ENCODE results near the gene SLC6A3. TPM values are rescaled to one million over a fixed set of nuclear protein-coding genes. Genes with fewer than 3 reads are reported as not detected.

Gene SLC6A3
- total RNA-seq, 2 donors from 2014 or later: not detected

GRCh38 chr5:1470762-1471211 lies 25.5 kb upstream of the SLC6A3 start:
- Histone ChIP-seq H3K9me3 (no peaks in the 10 kb centered on the region), H3K9ac (ENCODE audit: low read depth in 2 of 2, low read length in 2 of 2) (no peak overlapping the region), H3K4me1 (no peaks in the 10 kb centered on the region), H3K27ac (no peak overlapping the region), H3K36me3 (no peaks in the 10 kb centered on the region), H3K4me3 (no peak overlapping the region), H3K27me3 (no peaks in the 10 kb centered on the region)
- TF ChIP-seq, protein P1, sequence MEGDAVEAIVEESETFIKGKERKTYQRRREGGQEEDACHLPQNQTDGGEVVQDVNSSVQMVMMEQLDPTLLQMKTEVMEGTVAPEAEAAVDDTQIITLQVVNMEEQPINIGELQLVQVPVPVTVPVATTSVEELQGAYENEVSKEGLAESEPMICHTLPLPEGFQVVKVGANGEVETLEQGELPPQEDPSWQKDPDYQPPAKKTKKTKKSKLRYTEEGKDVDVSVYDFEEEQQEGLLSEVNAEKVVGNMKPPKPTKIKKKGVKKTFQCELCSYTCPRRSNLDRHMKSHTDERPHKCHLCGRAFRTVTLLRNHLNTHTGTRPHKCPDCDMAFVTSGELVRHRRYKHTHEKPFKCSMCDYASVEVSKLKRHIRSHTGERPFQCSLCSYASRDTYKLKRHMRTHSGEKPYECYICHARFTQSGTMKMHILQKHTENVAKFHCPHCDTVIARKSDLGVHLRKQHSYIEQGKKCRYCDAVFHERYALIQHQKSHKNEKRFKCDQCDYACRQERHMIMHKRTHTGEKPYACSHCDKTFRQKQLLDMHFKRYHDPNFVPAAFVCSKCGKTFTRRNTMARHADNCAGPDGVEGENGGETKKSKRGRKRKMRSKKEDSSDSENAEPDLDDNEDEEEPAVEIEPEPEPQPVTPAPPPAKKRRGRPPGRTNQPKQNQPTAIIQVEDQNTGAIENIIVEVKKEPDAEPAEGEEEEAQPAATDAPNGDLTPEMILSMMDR (IDR thresholded peaks at IDR 0.05): no peak
- intact Hi-C loops (cut with DNase I): no loop called here
- no peak for DNase-seq

DNA sequence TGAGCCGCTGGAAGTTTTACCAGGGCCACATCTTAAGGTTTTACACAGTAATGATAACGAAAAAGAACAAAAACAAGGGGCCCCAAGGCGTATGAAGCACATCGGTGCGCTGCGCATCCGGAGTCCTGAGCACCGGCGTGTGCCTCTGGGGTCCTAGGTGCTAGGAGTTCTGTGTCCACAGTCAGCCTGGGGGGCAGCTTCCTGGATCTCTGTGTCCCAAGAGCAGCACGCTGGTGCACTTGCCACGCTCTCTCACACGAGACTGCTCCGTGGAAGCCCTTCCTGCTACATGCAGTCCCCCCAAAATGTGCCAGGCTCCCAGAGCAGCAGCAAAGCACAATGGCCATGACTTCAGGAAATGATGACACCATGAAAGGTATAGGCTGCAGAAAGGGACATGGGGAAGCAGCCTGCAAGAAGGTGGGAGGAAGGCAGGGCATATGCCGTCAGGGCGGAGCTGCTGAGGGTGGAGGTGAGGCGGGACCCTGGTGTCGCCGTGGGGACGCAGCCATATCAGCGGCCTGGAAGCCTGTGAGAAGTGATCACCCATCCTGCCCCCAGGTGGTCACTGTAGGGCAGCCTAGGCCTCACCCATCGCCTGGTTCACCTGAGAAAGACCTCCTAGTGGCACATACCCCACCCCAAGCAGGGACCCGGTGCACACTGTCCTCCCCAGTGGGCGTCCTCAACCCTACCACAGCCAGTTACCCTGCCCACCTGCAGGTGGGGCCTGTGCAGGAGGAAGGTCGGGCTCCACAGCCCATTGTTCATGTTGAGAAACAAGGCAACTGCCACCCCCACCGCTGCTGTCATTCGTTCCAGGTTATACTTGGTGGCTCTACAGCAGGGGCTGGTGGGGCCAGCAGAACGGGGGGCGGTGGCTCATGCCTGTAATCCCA lies 23.6 kb upstream of the SLC6A3 start:
- DNase-seq: no peak
- no peaks in the 10 kb centered on the region for H3K4me1 ChIP-seq

DNA sequence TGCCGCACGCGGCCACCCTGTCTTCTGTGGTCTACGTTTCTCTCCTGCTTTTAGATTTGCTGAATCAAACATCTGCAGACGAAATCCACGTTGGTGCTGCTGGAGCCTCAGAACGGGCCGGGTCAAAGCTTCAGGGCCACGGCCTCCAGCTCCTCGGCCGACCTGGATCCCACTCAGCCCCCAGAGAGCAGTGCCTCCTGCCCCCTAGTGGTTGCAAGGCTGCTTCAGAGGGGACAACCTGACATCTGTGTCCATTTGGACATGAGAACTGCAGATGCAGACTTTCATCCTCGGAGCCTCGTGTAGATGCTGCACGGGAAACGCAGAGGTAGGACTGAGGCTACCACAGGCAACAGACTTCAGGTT lies 23.0 kb upstream of the SLC6A3 start:
- Histone ChIP-seq H3K27ac (no peak overlapping the region), H3K36me3 (no peaks in the 10 kb centered on the region), H3K9ac (ENCODE audit: low read depth in 2 of 2, low read length in 2 of 2) (no peak overlapping the region), H3K4me3 (no peak overlapping the region), H3K9me3 (no peaks in the 10 kb centered on the region), H3K4me1 (no peaks in the 10 kb centered on the region), H3K27me3 (no peaks in the 10 kb centered on the region)
- DNase-seq: peak; percentile 45
- TF ChIP-seq, protein P1 (IDR thresholded peaks at IDR 0.05): peak; percentile 30
- intact Hi-C loops (cut with DNase I): no loop called here

More for the DNA sequence above, 23.6 kb upstream of the SLC6A3 start:
- H3K36me3 ChIP-seq: no peaks in the 10 kb centered on the region
- no peak overlapping the region for H3K9ac ChIP-seq (ENCODE audit: low read depth in 2 of 2, low read length in 2 of 2)
- intact Hi-C loops (cut with DNase I): no loop called here
- no peak overlapping the region for H3K4me3 ChIP-seq
- no peak overlapping the region for H3K27ac ChIP-seq
- H3K9me3 ChIP-seq: no peaks in the 10 kb centered on the region
- no peaks in the 10 kb centered on the region for H3K27me3 ChIP-seq
- TF ChIP-seq, protein P1 (IDR thresholded peaks at IDR 0.05): no peak

DNA sequence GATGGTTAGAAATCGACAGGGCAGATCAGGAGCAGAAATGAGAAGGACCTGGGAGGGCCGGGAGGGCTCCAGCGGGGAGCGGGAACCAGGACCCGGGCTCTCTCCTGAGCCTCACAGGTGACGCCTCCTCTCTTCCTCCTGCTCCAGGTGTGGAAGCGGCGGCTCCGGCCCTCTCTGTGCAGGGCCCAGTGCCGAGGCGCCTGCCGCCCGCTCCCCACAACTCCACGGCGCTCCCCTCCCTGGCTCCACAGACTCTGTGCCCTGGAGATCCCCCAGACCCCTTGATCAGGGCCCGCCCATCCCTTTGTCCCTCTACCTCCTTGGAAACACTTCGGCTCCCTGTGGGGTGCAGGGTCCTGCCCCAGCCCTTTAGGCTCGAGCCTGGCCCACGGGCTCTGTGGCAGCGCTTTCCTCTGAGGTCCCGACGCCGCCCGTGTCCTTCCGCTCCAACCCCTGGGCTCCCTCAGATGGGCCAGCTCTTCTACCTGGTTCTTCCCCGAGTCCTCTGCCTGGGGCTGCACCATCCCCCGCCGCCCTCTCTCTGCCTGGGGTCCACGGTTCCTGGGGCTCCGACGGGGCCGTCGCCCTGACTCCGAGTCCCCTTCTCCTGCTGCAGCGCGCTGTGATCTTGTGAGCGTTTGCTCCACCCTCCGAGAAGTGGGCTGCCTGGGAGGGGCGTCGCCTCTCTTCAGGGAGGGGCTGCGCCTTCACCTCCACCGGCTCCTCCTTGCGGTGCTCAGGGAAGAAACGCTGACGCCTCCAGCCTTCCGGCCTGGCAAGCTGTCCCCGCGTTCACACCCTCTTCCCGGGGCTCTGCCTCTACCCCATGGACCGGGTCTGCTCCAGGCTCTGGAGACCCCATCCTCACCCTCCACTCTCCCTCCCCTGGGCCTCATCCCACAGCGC lies 22.4 kb upstream of the SLC6A3 start:
- TF ChIP-seq, protein P1 (IDR thresholded peaks at IDR 0.05): no peak
- H3K4me1 ChIP-seq: no peaks in the 10 kb centered on the region
- intact Hi-C loops (cut with DNase I): no loop called here
- no peak overlapping the region for H3K27ac ChIP-seq
- DNase-seq: no peak
- H3K9me3 ChIP-seq: no peaks in the 10 kb centered on the region
- H3K36me3 ChIP-seq: no peaks in the 10 kb centered on the region
- H3K9ac ChIP-seq (ENCODE audit: low read depth in 2 of 2, low read length in 2 of 2): no peak overlapping the region
- H3K27me3 ChIP-seq: no peaks in the 10 kb centered on the region
- H3K4me3 ChIP-seq: no peak overlapping the region

DNA sequence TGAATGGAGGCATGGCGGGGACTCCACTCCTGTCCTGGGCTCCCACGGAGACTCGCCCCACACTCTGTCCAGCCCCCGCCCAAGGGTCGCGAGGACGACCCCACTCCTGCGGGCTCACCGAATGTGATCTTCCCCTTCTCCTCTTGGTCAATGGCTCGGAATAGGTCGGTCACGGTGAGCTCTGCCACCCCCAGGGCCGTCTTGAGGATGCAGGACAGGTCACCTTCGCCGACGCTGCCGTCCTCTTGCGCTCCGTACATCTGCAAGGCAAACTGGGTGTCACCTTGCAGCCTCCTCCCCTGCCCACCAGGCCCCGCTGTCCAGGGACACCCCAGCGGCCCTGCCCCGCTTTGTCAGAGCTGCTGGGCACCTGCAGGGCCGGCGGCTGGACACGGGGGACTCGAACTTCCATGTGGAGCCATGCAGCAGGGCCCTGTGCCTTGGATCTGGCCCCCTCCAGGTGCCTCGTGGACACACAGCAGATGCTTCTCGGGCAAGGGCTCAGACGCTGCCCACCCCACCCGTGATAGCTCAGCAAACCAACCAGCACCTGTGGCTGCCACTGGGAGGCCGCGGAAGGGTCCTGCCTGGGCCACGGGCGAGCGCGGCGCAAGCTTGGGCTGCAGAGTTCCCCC lies 21.5 kb upstream of the SLC6A3 start:
- intact Hi-C loops (cut with DNase I): no loop called here
- TF ChIP-seq, protein P1 (IDR thresholded peaks at IDR 0.05): no peak
- no peaks in the 10 kb centered on the region for H3K9me3 ChIP-seq
- DNase-seq: no peak
- H3K9ac ChIP-seq (ENCODE audit: low read depth in 2 of 2, low read length in 2 of 2): no peak overlapping the region
- H3K4me1 ChIP-seq: no peaks in the 10 kb centered on the region
- no peaks in the 10 kb centered on the region for H3K36me3 ChIP-seq
- H3K27ac ChIP-seq: no peak overlapping the region
- no peak overlapping the region for H3K4me3 ChIP-seq
- no peaks in the 10 kb centered on the region for H3K27me3 ChIP-seq
